GM21528 (cell line): ENCODE results near the gene RILPL1.
"Not testable (repeated sequence)": the region's sequence is repeated elsewhere in the genome, so short reads cannot be mapped to it uniquely, and the experiment has no call there.

ENCODE experiments used
- ATAC-seq: cut with Tn5 transposase; IDR thresholded peaks from one replicate; pipeline ENCODE4 v1.9.1; 2021; ENCODE audit warnings: mild to moderate bottlenecking, moderate library complexity; ENCODE audit not compliant: unreplicated experiment, low FRiP score

The RILPL1 gene

DNA sequence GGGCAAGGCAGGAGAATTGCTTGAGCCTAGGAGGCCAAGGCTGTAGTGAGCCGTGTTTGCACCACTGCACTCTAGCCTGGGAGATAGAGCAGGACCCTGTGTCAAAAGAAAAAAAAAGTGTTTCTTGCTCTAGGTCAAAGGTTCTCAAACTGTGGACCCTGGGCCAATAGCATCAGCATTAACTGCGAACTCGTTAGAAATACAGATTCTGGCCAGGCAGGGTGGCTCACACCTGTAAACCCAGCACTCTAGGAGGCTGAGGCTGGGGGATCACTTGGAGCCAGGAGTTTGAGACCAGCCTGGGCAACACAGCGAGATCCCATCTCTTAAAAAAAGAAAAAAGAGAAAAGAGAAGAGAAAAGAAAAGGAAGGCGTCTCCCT is 97.9 kb downstream of the RILPL1 start:
- ATAC-seq = no peak

DNA sequence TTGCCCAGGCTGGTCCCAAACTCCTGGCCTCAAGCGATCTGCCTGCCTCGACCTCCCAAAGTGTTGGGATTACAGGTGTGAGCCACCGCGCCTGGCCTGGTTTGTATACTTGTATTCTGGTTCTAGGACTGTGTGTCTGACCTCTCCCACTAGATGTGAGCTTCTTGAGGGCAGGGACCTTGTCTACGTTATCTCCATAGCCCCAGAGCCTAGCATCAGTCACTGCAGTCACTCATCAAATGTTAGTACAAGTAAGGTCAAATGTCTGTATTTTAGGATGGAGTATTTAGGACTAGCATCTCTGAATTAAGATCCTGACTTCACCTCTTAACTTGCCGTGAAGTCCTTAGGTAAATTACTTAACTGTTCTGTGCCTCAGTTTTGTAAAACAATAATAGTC is 99.9 kb downstream of the RILPL1 start:
- no peak for ATAC-seq

DNA sequence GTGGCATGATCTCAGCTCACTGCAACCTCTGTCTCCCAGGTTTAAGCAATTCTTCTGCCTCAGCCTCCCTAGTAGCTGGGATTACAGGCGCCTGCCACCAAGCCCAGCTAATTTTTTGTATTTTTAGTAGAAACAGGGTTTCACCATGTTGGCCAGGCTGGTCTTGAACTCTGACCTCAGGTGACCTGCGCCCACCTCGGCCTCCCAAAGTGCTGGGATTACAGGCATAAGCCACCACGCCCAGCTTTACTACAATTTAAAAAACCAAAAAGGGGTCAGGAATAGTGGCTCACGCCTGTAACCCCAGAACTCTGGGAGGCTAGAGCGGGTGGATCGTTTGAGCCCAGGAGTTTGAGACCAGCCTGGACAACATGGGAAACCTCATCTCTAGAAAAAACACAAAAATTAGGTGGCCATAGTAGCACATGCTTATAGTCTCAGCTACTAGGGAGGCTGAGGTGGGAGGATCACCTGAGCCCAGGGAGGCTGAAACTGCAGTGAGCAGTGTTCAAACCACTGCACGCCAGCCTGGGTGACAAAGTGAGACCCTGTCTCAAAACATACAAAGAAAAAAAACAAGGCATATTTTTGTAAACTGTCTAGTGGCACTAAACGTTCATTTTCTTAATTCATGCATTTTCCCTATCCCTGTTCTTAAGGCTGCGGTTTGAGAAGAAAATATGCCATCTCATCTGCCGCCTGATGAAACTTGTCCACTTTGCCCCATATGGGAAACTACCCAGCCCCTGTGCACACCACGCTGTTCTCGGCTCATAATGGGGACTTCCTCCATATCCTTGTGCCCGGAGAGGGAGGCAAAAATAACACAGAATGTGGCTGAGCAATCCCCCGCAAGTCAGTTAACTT is 101.3 kb downstream of the RILPL1 start:
- not testable (repeated sequence) for ATAC-seq

DNA sequence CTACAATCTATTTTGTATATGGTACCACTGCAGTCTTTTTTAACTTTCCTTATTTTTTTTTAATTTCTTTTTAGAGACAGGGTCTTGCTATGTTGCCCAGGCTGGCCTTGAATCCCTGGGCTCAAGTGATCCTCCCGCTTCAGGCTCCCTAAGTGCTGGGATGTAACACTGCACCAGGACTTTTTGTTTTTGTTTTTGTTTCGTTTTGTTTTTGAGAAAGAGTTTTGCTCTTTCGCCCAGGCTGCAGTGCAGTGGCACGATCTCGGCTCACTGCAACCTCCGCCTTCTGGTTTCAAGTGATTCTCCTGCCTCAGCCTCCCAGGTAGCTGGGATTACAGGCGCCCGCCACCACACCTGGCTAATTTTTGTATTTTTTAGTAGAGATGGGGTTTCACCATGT is 104.4 kb downstream of the RILPL1 start:
- ATAC-seq = not testable (repeated sequence)

DNA sequence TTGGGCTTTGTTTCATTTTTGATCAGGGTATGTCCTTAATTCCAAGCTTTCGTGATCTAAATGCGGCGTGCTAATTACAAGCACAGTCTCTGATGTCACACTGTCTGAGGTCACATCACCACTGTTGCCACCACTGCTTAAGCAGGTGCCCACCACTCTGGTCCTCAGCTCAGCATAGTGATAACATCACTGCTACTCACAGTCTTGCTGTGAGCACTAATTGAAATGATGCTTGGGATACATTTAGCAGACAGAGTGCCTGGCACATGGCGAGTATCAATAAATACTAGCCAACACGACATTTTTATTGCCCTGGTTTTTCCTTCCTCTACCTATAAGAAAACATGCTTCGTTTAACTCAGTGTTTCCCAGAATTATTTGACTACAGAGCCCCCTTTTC is 104.9 kb downstream of the RILPL1 start:
- no peak for ATAC-seq

DNA sequence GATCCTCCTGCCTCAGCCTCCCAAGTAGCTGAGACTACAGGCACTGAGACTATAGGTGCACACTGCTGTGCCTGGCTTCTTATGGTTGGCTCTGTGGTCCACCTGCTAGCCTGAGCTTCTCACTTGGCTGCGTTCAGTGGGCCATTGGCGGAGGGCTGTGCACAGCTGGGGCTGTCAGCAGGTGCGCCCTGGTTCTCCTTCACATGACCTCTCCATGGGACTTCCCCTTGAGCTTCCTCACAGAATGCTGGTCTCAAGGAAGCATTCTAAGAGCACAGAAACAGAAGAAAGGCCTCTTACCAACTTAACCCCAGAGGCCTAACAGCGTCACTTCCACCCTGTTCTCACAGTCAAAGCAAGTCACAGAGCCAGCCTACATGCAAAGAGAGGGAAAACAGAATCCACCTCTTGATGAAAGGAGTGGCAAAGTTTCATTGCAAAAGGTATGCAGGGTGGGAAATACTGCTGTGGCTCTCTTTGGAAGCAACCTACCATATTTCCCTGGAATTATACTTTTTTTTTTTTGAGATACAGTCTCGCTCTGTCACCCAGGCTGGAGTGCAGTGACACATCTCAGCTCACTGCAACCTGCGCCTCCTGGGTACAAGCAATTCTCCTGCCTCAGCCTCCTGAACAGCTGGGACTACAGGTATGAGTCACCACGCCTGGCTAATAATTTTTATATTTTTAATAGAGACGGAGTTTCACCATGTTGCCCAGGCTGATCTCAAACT is 106.3 kb downstream of the RILPL1 start:
- ATAC-seq = peak; percentile 85

DNA sequence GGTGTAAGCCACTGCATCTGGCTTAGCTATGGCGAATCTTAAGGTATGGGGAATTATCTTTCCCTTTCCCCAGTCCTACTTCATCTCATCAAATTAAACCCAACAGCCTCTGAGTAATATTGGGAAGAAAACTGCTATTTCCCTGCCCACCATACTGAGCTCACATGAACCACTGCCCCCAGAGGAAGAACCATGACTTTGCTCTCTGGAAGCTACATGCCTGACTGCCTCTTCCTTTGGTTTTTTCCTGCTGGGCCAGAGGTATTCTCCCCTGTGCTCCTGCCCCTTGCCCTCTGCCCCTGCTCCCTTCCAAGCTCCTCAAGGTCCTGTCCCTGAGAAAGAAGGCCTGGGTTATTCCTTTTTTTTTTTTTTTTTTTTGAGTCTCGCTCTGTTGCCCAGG is 112.2 kb downstream of the RILPL1 start:
- no peak for ATAC-seq
